Measurements from ENCODE around the gene TLCD5. TPM values are rescaled to one million over a fixed set of nuclear protein-coding genes. Genes with fewer than 3 reads are reported as not detected.

The TLCD5 gene
- 6.5 and 7.4 TPM in 2 replicates for total RNA-seq

DNA sequence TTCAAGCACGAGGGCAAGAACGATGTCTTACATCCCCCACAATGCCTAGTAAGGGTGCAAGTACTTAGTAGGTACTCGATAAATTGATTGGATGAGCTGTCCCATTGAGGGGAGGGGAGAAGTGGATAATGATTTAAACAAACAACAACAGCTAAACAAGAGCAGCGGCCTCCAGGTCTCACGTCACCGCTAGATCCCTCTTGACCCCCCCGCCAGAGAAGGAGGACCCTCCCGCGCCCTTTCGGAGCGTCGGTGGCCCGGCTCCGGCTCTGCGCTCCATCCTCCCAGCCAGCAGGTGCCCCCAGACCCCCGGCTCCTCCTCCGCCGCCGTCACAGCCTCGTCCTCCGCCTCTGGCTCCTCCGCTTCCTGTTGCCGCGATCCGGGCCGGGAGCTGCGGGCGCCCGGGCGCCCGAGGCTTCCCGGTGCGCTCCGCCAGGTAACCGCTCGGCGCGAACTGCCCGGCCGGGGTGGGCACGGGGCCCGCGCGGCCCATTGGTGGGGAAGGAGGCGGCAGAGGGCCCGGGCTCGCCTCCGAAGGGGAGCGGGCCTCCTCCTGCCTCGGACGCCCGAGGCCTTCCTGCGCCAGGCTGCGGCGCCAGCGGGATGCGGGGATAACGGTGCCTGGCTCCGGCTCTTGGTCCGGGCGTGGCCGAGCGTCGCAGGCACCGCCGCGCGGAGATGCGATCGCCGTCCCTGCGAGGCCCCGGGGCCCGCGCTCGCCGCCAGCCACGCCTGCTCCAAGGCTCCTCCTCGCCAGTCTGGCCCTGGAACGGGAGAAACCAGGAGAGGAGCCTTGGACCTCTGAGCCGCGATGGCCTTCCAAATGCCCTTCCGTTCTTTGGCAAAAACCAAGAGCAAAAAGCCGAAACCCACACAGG lies at the start of gene TLCD5:
Gene TLCD5 (plus strand): TSS at position 368 of the 879 bp plus-strand sequence. CDS start 2,143 bp downstream, outside the sequence.

DNA sequence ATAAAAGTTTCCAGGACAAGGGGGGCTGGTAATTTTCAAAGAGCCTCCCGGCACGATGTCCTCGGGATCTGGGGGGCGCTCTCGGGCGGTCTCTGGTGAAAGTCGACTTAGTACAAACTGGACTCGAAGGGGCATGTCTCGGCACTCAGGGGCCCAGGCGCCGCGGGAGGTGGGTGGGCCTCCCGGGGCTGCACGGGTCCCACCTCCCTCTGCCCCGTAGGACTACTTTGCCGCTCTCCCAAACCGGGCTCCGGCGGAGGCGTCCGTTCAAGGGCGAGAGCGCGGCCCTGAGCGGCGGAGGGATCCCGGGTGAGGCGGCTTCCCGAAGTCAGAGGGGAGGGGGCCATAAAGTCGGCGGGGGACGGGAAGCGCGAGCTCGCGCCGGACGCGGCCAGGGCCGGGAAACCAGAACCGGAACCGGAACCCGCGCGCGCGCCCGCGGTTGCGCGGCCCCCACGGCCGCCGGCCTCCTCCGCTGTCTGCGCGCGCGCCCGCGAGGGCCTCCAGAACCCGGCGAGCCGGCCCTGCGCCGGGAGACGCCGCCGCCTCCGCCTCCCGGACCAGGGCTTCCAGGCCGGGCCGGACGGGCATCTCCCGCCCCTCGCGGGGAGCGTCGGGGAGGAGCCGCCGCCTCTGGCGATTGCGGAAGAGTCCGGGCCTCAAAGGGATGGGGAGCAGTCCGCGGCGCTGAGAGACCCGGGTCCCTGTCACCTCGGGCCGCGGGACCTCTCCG lies 11.0 kb downstream of the TLCD5 start, which contains the start of gene ARHGEF12:
Gene ARHGEF12 (plus strand): TSS at position 506 of the 733 bp plus-strand sequence. CDS start 831 bp downstream, outside the sequence.

Small RNA genes within 50 kb of the gene (small RNA-seq; reads per million reads assigned to genes)
- 517 reads per million, percentile 99 among the genes with 10 or more reads in this experiment for gene RF00100

Other genes with a start within 250 kb of the TLCD5 start
- 1.6 and 2.7 TPM in 2 replicates for gene TRIM29, start 187.2 kb upstream of the TLCD5 start, total RNA-seq
- 30.0 and 35.0 TPM in 2 replicates for gene OAF, start 114.3 kb upstream of the TLCD5 start, total RNA-seq
- 0.12 and 0.16 TPM in 2 replicates for gene POU2F3, start 85.2 kb upstream of the TLCD5 start, total RNA-seq
- 97.0 and 113 TPM in 2 replicates for gene ARHGEF12, start 11.1 kb downstream of the TLCD5 start, total RNA-seq
- gene GRIK4, start 186.4 kb downstream of the TLCD5 start, total RNA-seq = 0.16 TPM in 1 of 2 replicates, not detected in the other

All from hair follicle dermal papilla cell (primary cell).